Activated naive CD4-positive, alpha-beta T cell treated with Interleukin-2 at 50 U/mL for 16 hours (primary cell): Measurements from ENCODE around the gene PCDHA12.
A peak's percentile ranks its signal among the peaks of the same experiment; 100 is the strongest.
"Not testable (repeated sequence)": the region's sequence is repeated elsewhere in the genome, so short reads cannot be mapped to it uniquely, and the experiment has no call there.

ENCODE experiments used
- DNase-seq: peaks from one replicate; pipeline ENCODE4 v3.0.0-alpha.2; 2020

Gene PCDHA12

DNA sequence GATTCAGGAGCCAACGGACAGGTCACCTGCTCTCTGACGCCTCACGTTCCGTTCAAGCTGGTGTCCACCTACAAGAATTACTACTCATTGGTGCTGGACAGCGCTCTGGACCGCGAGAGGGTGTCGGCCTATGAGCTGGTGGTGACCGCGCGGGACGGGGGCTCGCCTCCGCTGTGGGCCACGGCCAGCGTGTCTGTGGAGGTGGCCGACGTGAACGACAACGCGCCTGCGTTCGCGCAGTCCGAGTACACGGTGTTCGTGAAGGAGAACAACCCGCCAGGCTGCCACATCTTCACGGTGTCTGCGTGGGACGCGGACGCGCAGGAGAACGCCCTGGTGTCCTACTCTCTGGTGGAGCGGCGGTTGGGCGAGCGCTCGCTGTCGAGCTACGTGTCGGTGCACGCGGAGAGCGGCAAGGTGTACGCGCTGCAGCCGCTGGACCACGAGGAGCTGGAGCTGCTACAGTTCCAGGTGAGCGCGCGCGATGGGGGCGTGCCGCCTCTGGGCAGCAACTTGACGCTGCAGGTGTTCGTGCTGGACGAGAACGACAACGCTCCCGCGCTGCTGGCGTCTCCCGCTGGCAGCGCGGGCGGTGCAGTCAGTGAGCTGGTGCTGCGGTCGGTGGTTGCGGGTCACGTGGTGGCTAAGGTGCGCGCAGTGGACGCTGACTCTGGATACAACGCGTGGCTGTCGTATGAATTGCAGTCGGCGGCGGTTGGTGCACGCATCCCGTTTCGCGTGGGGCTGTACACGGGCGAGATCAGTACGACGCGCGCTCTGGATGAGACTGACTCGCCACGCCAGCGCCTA, 17.7 kb upstream of the PCDHA12 start:
- no peak for DNase-seq

DNA sequence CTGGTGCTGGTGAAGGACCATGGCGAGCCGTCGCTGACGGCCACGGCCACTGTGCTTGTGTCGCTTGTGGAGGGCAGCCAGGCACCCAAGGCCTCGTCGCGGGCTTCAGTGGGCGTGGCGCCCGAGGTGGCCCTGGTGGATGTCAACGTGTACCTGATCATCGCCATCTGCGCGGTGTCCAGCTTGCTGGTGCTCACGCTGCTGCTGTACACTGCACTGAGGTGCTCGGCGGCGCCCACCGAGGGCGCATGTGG, 17.2 kb upstream of the PCDHA12 start:
- no peak for DNase-seq

DNA sequence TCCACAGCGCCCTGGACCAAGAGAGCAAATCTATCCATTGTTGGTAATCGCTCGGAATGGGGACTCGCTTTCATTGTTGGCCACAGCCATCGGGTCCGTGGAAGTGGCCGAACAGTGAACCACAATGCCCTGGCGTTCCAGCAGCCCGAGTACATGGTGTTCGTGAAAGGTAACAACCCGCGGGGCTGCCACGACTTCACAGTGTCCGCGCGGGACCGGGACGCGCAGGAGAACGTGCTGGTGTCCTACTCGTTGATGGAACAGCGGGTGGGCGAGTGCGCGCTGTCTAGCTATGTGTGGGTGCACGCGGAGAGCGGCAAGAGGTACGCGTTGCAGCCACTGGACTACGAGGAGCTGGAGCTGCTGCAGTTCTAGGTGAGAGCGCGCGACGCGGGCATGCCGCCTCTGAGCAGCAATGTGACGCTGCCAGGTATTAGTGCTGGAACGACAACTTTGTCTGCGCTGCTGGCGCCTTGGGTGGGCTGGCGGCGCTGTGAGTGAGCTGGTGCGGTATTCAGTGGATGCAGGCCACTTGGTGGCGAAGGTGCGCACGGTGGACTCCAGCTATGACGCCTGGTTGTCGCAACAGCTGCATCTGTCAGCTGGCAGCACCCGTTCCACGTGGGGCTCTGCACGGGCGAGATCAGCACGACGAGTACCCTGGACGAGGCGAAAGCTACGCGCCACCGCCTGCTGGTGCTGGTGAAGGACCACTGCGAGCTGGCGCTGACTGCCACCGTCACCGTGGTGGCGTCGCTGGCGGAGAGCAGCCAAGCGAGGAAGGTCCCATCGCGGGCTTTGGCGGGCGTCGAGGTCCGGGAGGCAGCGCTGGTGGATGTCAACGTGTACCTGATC, 12.4 kb upstream of the PCDHA12 start:
- DNase-seq: no peak

DNA sequence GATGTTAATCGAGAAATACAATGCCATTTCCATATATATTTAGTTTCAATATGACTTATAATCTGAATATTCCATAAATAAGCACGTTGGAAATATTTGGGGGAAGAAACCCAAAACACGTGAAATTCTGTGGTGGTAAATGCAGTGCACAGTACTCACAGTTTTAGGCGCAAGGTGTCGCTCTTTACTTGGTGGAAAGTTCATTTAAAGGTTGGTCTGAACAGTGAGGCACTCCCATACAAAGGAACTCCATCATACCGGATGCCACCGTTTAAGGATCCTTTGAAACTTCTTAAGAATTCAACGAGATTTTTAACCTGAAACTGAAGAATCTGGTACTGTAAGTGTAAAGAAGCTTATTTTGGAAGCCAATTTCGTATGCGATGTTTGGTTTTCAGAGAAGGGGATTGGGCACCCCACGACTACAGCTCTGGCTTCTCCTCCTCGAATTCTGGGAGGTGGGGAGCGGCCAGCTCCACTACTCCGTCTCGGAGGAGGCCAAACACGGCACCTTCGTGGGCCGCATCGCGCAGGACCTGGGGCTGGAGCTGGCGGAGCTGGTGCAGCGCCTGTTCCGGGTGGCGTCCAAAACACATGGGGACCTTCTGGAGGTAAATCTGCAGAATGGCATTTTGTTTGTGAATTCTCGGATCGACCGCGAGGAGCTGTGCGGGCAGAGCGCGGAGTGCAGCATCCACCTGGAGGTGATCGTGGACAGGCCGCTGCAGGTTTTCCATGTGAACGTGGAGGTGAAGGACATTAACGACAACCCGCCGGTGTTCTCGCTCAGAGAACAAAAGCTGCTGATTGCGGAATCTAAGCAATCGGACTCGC, 6.2 kb upstream of the PCDHA12 start, which contains the start of gene PCDHA11:
Gene PCDHA11, plus strand, starts transcription at position 237 of the 834 bp plus-strand sequence. Its CDS starts 147 bp downstream, at position 384.
- DNase-seq: no peak

DNA sequence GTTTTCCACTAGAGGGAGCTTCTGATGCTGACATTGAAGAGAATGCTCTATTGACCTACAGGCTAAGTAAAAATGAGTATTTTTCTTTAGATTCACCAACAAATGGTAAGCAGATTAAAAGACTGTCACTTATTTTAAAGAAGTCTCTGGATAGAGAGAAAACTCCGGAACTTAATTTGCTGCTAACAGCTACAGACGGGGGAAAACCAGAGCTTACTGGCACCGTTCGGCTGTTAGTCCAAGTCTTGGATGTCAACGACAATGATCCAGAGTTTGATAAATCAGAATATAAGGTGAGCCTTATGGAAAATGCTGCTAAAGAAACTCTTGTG, 5.6 kb upstream of the PCDHA12 start:
- DNase-seq: no peak

DNA sequence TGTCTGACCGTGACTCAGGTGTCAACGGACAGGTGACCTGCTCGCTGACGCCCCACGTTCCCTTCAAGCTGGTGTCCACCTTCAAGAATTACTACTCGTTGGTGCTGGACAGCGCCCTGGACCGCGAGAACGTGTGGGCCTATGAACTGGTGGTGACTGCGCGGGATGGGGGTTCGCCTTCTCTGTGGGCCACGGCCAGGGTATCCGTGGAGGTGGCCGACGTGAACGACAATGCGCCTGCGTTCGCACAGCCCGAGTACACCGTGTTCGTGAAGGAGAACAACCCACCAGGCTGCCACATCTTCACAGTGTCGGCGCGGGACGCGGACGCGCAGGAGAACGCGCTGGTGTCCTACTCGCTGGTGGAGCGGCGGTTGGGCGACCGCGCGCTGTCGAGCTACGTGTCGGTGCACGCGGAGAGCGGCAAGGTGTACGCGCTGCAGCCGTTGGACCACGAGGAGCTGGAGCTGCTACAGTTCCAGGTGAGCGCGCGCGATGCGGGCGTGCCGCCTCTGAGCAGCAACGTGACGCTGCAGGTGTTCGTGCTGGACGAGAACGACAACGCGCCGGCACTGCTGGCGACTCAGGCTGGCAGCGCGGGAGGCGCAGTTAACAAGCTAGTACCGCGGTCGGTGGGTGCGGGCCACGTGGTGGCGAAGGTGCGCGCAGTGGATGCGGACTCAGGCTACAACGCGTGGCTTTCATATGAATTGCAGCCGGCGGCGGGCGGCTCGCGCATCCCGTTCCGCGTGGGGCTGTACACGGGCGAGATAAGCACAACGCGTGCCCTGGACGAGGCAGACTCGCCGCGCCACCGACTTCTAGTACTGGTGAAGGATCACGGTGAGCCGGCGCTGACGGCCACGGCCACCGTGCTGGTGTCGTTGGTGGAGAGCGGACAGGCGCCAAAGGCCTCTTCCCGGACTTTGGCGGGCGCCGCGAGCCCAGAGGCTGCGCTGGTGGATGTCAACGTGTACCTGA, 4.6 kb upstream of the PCDHA12 start:
- no peak for DNase-seq

DNA sequence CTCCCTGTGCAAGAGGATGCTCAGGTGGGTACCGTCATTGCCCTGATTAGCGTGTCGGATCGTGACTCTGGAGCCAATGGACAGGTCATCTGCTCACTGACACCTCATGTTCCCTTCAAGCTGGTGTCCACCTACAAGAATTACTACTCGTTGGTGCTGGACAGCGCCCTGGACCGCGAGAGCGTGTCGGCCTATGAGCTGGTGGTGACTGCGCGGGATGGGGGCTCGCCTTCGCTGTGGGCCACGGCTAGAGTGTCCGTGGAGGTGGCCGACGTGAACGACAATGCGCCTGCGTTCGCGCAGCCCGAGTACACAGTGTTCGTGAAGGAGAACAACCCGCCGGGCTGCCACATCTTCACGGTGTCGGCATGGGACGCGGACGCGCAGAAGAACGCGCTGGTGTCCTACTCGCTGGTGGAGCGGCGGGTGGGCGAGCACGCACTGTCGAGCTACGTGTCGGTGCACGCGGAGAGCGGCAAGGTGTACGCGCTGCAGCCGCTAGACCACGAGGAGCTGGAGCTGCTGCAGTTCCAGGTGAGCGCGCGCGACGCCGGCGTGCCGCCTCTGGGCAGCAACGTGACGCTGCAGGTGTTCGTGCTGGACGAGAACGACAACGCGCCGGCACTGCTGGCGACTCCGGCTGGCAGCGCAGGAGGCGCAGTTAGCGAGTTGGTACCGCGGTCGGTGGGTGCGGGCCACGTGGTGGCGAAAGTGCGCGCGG, 1.6 kb downstream of the PCDHA12 start:
- not testable (repeated sequence) for DNase-seq

DNA sequence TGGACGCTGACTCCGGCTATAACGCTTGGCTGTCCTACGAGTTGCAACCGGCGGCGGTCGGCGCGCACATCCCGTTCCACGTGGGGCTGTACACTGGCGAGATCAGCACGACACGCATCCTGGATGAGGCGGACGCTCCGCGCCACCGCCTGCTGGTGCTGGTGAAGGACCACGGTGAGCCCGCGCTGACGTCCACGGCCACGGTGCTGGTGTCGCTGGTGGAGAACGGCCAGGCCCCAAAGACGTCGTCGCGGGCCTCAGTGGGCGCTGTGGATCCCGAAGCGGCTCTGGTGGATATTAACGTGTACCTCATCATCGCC, 2.1 kb downstream of the PCDHA12 start:
- DNase-seq: no peak

DNA sequence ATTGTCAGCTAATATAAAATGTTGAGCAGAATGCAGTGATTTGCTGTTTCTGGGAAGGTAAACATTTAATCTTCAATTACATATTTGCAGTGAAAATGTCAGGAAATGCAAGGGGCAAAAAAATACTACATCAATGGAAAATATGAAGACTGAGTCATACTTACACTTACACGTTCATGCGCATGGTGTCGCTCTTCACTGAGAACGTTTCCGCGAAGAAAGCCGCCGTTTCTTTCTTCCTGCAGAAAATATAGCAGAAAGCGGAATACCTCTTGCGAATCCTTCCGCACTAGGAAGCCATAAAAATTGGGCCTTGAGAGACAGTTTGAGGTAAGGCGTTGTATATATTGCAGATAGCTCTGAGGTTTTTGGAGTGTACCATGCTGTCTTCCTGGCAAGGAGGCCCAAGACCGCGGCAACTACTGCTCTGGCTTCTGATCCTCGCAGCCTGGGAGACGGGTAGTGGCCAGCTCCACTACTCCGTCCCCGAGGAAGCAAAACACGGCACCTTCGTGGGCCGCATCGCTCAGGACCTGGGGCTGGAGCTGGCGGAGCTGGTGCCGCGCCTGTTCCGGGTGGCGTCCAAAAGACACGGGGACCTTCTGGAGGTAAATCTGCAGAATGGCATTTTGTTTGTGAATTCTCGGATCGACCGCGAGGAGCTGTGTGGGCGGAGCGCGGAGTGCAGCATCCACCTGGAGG, 6.9 kb downstream of the PCDHA12 start, which contains the start of gene PCDHA13:
Gene PCDHA13, plus strand, starts transcription at position 236 of the 702 bp plus-strand sequence. Its CDS starts 145 bp downstream, at position 381.
- no peak for DNase-seq

DNA sequence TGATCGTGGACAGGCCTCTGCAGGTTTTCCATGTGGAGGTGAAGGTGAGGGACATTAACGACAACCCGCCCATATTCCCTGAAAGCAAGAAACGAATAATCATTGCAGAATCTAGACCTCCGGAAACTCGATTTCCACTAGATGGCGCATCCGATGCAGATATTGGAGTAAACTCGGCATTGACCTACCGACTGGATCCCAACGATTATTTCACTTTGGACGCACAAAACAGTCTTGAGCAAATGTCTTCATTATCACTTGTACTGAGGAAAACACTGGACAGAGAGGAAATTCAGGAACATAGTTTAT, 7.4 kb downstream of the PCDHA12 start:
- DNase-seq: no peak

DNA sequence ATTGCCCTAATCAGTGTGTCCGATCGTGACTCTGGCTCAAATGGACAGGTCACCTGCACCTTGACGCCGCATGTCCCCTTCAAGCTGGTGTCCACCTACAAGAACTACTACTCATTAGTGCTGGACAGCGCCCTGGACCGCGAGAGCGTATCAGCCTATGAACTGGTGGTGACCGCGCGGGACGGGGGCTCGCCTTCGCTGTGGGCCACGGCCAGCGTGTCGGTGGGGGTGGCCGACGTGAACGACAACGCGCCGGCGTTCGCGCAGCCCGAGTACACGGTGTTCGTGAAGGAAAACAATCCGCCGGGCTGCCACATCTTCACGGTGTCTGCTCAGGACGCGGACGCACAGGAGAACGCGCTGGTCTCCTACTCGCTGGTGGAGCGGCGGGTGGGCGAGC, 8.3 kb downstream of the PCDHA12 start:
- no peak for DNase-seq

DNA sequence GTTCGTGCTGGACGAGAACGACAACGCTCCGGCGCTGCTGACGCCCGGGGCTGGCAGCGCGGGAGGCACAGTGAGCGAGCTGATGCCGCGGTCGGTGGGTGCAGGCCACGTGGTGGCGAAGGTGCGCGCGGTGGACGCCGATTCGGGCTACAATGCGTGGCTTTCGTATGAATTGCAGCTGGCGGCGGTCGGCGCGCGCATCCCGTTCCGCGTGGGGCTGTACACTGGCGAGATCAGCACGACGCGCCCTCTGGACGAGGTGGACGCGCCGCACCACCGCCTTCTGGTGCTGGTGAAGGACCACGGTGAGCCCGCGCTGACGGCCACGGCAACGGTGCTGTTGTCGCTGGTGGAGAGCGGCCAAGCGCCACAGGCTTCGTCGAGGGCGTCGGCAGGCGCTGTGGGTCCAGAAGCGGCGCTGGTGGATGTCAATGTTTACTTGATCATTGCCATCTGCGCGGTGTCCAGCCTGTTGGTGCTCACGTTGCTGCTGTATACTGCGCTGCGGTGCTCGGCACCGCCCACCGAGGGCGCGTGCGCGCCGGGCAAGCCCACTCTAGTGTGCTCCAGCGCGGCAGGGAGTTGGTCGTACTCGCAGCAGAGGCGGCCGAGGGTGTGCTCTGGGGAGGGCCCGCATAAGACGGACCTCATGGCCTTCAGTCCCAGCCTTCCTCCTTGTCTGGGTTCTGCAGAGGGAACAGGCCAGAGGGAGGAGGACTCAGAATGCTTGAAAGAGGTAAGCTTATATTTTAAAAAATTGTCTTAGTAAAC, 9.0 kb downstream of the PCDHA12 start:
- no peak for DNase-seq

DNA sequence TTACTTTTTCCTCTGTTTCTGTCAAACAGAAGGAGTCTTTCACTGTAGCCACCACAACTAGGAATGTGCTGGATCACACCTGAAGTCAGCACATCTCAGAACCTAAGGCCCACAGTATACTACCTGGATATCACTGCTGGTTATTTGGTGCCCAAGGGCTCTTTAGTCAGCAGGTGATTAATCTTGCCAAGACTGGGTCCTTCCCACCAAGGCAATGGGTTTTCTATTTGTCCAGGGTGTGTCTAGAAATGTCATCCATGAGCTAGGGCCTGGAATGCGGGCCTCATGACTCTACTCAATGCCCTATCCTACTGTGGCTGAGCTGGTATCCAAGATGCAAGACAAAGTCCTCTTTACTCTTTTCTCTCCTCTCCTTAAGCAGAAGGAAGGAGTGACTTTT, 41.2 kb downstream of the PCDHA12 start:
- no peak for DNase-seq

DNA sequence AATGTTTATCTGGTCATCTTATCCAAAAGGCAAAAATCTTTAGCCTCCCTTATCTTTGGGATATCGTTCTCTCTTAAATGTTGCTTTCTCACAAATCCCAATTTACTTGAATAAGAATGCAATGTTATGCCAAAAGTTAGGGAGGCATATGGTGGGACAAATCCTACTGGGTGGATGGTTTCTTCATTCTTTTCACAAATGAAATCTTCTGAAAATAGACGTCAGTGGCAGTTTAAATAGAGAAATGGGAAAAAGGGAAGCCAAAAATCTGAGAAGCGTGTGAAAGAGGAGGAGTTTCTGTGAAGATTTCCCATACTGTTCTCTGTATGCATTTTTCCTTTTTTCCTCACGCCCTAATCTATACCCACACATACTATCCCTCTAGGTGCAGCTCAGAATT, 48.5 kb downstream of the PCDHA12 start:
- DNase-seq: no peak

DNA sequence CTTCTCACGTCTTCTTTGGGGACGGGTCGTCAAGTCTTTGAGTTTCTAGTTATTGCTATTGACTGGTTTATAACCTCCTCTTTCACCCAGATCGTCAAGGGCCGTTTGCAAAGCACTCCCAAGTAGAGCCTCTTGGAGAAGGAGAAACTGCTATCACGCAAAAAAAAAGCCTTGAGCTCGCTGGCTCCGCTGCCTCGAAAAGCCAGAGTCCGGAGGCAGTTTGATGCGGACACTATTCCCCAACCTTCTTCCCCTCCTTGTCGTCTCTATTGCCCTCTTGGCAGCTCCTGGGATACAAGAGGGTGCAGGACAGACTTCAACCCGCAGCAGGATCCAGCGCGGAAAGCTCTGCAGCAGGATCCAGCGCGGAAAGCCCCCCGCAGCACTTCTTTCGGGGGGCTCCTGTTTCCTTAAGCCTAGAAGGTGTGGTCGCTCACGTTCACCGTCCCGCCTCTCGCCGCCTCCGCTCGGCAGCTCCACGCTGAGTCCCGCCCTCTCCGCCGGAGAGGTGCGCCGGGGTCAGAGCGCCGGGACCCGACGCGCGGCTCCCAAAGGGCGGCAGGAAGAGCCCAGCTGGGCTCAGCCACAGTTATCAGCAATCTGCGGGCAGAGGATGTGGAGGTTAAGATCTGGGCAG, 50.8 kb downstream of the PCDHA12 start, which contains the start of gene PCDHAC1:
Gene PCDHAC1, plus strand, starts transcription at position 494 of the 637 bp plus-strand sequence. CDS start 594 bp downstream, outside the sequence.
- no peak for DNase-seq

DNA sequence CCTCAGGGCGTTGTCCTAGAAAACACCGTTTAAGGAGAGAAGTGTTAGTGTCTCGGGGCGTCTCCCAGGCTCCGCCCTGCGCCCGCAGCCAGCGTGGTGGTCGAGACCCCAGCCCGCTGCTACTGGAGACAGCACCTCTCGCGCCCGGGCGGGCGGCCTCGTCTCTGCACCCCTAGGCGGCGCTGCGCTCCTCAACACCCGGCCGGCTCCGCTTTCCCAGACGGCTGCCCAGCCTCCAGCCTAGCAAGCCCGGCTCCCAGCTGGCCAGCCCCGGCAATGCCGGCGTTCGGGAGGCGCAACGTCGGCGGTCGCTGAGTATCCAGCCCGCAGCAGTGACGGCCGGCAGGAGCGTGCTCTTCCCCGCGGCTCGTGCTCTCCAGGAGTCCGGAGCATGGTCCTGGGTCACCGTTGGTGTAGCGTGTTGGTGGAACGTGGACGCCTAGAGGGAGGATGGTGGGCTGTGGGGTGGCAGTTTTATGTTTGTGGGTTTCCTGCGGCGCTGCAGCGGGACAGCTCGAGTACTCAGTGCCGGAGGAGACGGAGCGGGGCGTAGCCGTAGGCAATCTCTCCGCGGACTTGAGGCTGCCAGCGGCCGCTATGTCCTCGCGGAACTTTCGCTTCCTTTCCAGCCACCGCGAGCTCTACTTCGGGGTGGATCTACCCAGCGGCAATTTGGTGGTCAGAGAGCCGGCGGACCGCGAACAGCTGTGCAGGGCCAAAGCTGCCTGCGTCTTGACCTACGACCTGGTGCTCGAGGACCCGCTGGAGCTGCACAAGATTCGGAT, 51.5 kb downstream of the PCDHA12 start:
- DNase-seq: peak; percentile 21

DNA sequence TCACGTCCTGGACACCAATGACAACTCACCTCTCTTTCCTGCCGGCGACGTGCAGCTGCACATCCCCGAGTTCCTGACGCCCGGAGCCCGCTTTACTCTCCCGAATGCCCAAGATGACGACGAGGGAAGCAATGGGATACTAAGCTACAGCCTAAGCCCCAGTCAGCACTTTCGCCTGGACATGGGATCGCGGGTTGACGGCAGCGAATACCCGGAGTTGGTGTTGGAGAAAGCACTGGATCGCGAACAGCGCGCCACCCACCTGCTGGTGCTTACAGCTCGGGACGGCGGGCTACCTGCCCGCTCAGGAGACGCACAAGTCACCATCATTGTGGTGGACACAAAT, 52.1 kb downstream of the PCDHA12 start:
- no peak for DNase-seq
